Coronary artery (tissue), 2 donors: ENCODE measurements around the gene CHML.

Source experiments
- DNase-seq: peaks from one replicate; pipeline ENCODE4 v3.0.0-alpha.2; 2017; ENCODE audit warnings: low spot score
- H3K27ac ChIP-seq, 2 donors: fragments of 200-600 bp; sonication (generic); one replicate each; pipeline ENCODE4 v1.5.1; 2016 to 2019
- H3K4me3 ChIP-seq: fragments of 200-600 bp; sonication (generic); 2 replicates; pipeline ENCODE4 v1.5.1; 2016; ENCODE audit warnings: mild to moderate bottlenecking, moderate library complexity
- TF ChIP-seq, protein P1 (sequence below): fragments of 200-600 bp; sonication (generic); IDR thresholded peaks from one replicate; pipeline ENCODE4 v1.5.1; 2019; ENCODE audit warnings: antibody characterized with exemption

CHML gene

DNA sequence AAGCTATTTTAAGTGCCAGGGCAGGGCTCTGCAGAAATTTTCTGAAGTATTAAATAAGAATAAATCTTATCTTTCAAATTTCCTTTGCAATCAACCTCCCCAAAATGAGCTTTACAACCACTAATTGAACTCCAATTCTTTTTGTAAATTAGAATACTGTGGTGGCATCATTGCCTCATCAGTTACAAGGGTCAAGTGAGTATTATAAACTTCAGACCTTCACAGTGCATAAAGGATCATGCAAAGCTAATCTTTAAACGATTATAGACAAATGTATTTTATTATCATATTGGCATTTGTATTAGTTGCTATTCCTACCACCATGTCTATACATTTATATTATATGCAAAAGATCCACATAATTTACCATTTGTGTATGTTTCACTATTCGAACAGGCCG is 7.2 kb downstream of the CHML start:
- DNase-seq = no peak
- H3K27ac ChIP-seq = no peak overlapping the region
- TF ChIP-seq, protein P1, sequence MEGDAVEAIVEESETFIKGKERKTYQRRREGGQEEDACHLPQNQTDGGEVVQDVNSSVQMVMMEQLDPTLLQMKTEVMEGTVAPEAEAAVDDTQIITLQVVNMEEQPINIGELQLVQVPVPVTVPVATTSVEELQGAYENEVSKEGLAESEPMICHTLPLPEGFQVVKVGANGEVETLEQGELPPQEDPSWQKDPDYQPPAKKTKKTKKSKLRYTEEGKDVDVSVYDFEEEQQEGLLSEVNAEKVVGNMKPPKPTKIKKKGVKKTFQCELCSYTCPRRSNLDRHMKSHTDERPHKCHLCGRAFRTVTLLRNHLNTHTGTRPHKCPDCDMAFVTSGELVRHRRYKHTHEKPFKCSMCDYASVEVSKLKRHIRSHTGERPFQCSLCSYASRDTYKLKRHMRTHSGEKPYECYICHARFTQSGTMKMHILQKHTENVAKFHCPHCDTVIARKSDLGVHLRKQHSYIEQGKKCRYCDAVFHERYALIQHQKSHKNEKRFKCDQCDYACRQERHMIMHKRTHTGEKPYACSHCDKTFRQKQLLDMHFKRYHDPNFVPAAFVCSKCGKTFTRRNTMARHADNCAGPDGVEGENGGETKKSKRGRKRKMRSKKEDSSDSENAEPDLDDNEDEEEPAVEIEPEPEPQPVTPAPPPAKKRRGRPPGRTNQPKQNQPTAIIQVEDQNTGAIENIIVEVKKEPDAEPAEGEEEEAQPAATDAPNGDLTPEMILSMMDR = no peak
- no peak overlapping the region for H3K4me3 ChIP-seq

DNA sequence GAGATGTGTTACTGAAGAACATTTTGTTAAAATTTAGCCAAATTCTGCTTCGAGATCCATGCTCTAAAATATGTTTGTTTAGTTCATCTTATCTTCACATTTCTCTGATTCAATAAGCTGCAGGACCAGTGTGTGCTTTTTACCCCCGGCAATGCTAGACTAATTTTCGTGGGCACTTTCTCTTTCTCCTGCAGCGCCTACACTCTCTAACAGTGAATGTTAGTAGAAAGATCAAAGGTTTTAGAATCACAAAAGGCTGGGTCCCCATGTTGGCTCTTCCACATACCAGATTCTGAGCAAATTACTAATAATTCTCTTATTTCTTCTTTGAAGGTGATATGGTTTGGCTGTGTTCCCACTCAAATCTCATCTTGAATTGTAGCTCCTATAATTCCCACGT is 8.5 kb downstream of the CHML start:
- TF ChIP-seq, protein P1 = no peak
- no peak overlapping the region for H3K4me3 ChIP-seq
- H3K27ac ChIP-seq = no peak overlapping the region
- DNase-seq = no peak

DNA sequence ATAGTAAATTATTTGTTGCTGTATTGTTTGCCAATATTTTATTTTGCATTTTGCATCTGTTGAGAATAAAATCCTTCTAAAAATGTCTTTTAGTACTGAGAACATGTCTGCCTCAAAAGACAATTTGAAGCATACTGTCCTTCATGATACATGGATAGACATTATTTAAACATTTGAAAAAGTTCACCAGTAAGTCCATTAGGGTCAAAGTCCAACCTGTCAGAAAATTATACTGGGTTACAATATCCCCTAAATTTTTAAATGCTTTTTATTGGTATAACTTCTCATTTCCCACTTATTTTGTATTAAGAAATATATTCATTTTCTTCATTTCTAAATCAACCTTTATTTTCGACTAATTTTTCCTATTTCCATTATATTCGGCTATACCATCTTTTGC is 9.3 kb downstream of the CHML start:
- no peak for DNase-seq
- no peak overlapping the region for H3K27ac ChIP-seq
- TF ChIP-seq, protein P1 = no peak
- no peak overlapping the region for H3K4me3 ChIP-seq

DNA sequence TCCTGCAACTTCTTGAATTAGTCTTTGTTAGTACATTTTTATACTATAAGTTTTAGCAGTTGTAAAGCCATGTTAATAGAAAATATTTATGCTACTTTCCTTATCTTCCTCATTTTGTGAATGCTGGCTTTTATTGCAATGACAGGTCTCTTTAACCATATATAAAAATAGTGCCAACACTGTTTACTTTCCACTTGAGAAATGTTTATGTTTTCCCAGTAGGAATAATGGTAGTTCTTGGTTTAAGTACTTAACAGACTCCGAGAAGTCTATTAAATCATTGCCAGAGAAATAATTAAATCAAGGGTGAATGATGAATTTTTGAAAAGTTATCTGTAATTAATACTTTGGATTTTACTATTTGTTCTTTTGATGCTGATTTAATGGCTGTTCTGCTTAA is 9.7 kb downstream of the CHML start:
- TF ChIP-seq, protein P1 = no peak
- DNase-seq = no peak
- no peak overlapping the region for H3K4me3 ChIP-seq
- no peak overlapping the region for H3K27ac ChIP-seq

DNA sequence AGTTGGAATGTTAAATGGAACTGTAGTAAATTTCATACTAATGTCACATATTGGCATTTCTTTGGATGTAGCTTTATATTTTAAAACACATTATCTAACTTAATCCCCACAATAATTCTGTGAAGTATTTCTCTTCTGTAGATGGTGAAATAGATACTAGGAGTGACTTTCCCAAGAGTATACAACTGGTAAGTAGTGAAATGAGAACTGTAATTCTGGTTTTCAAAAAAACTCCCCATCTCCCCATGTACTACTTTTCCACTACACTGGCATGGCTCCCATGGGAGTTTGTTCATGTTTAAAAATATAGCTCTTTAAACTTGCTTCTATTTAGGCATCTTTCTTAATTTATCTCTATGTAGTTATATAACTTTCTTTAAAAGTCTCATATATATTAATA is 10.2 kb downstream of the CHML start:
- Histone ChIP-seq H3K4me3 (no peak overlapping the region), H3K27ac (no peak overlapping the region)
- TF ChIP-seq, protein P1 = no peak
- DNase-seq = no peak

DNA sequence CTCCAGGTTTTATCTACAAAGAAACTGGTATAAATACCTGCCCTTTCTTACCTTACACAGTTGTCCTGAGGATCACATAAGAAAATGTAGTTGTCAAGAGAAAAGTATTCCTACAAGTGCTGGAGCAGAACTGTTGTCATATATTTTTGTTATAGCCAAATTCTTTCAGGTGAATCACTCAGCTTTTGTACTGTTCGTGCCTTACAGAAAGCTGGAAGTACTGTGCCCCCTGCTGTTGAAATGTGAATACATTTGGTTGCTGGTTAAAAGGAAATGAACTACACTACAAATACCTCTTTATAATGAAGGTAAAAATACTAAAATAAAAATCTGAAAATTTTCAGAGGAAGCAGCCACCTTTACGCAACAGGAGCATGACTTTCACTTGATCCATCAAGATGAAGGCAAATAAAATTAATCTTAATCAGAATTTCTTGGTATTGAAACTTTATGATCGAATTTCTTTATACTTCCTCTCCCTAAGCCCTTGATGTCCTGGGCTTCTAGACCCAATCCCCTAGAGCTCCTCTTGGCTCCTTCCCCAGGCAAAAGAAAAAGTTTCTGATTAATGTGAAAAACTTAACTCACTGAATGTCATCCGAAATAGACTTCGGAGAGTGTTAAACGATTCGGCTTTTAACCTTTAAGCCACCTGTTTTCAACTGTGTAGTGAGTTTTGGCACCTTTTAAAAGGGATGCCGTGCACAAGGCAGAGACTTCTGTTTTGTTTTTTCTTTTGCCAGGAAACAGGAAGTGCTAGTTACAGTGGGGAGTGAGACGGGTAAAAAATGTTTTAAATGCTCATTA is 12.5 kb downstream of the CHML start:
- DNase-seq = no peak

More for the DNA sequence above, 12.5 kb downstream of the CHML start:
- no peak overlapping the region for H3K4me3 ChIP-seq
- TF ChIP-seq, protein P1 = peak; percentile 18
- no peak overlapping the region for H3K27ac ChIP-seq
